Ovary (tissue), 9 donors: ENCODE data around the gene FGD5. TPM values are rescaled to one million over a fixed set of nuclear protein-coding genes. Genes with fewer than 3 reads are reported as not detected.
"Not testable (repeated sequence)": the region's sequence is repeated elsewhere in the genome, so short reads cannot be mapped to it uniquely, and the experiment has no call there.

Experiments used
- DNase-seq, 5 donors: peaks; one replicate each; pipeline ENCODE4 v3.0.0-alpha.2; 2019 to 2020
- H3K27ac ChIP-seq, 2 donors: fragments of 200-600 bp; one replicate each; pipeline versions ENCODE4 v1.5.1 to v1.8.0; 2019 to 2022
- H3K27me3 ChIP-seq: fragments of 200-600 bp; one replicate; pipeline ENCODE4 v1.8.0; 2022
- H3K36me3 ChIP-seq: fragments of 200-600 bp; sonication (generic); one replicate; pipeline ENCODE4 v1.5.1; 2019
- H3K4me1 ChIP-seq: one replicate; pipeline ENCODE4 v1.8.1; 2013; ENCODE audit warnings: mild to moderate bottlenecking, moderate library complexity; ENCODE audit not compliant: insufficient read depth
- H3K4me3 ChIP-seq: fragments of 200-600 bp; sonication (generic); one replicate; pipeline ENCODE4 v1.5.1; 2017
- H3K9me3 ChIP-seq, 2 donors: fragments of 200-600 bp in 1 of 2; sonication (generic) in 1 of 2; one replicate each; pipeline versions ENCODE4 v1.5.1 to v1.8.1; 2013 to 2019; ENCODE audit warnings: mild to moderate bottlenecking in 1 of 2, moderate library complexity in 1 of 2
- EP300 ChIP-seq: sonication (generic); formaldehyde crosslinking; IDR thresholded peaks from one replicate; pipeline ENCODE4 v1.6.1; 2017; ENCODE audit warnings: antibody characterized with exemption
- POLR2A ChIP-seq: fragments of 450-650 bp; IDR thresholded peaks from one replicate; pipeline ENCODE4 v1.6.1; 2017; ENCODE audit warnings: antibody characterized with exemption, mild to moderate bottlenecking, moderate library complexity
- WGBS, 3 donors: extraction: QIAGEN DNeasy Blood & Tissue Kit in 1 of 3; methylation state at CpG; one replicate each; pipeline versions ENCODE4 v1.1.5 to v1.1.7; 2013 to 2017; 5-methylcytosine and 5-hydroxymethylcytosine counted together
- intact Hi-C, 4 donors: fragments of 100-400 bp; cut with DNase I; formaldehyde crosslinking; loops; one replicate each; pipeline versions ENCODE4 v1.11.0 to v1.15.1; 2022 to 2023
- polyA plus RNA-seq, 2 donors: library from polyadenylated mRNA; stranded (reverse); fragments of 200-250 nt in 1 of 2; fragments of 350-450 nt in 1 of 2; fragmentation: Illumina TruSeq in 1 of 2; extraction: RNeasy Lipid Tissue Mini Kit (QIAGEN cat#74804) in 1 of 2; gene quantifications; one replicate each; pipeline ENCODE4 v1.2.3, GENCODE V29; 2013 to 2014
- total RNA-seq, 7 donors: library from RNA; depleted of rRNA in 2 of 7; stranded (reverse); fragments of >200 nt in 2 of 7; fragmentation: NEBNext Ultra II Directional in 3 of 7; extraction: Animal tissue kit (Norgen Biotek cat#: 25700) in 3 of 7; gene quantifications; one replicate each; pipeline versions ENCODE4 v1.1.0 to v1.2.4, GENCODE V29; 2016 to 2023
- TF ChIP-seq, protein P1 (sequence below), 3 donors: fragments of 450-650 bp in 2 of 3; fragments of 200-600 bp in 1 of 3; IDR thresholded peaks; one replicate each; pipeline versions ENCODE4 v1.5.1 to v1.8.0; 2016 to 2022; ENCODE audit warnings: antibody characterized with exemption in 3 of 3, mild to moderate bottlenecking in 1 of 3
- donor health status: DM: no; HTN: no; CAD: no; lungs with moderate emphysema.
- donor health status: DM: no; HTN: no; CAD: no.
- donor health status: Bipolar disorder and iron deficiency.
- donor health status: DM: yes; HTN: yes; CAD: no.
- donor health status: DM: no; HTN: no; CAD: no.
- donor health status: DM: yes; HTN: yes; CAD: no.

Gene FGD5
- total and polyA plus RNA-seq, 9 donors: 5.1 to 38.3 (median 13.0) TPM

DNA sequence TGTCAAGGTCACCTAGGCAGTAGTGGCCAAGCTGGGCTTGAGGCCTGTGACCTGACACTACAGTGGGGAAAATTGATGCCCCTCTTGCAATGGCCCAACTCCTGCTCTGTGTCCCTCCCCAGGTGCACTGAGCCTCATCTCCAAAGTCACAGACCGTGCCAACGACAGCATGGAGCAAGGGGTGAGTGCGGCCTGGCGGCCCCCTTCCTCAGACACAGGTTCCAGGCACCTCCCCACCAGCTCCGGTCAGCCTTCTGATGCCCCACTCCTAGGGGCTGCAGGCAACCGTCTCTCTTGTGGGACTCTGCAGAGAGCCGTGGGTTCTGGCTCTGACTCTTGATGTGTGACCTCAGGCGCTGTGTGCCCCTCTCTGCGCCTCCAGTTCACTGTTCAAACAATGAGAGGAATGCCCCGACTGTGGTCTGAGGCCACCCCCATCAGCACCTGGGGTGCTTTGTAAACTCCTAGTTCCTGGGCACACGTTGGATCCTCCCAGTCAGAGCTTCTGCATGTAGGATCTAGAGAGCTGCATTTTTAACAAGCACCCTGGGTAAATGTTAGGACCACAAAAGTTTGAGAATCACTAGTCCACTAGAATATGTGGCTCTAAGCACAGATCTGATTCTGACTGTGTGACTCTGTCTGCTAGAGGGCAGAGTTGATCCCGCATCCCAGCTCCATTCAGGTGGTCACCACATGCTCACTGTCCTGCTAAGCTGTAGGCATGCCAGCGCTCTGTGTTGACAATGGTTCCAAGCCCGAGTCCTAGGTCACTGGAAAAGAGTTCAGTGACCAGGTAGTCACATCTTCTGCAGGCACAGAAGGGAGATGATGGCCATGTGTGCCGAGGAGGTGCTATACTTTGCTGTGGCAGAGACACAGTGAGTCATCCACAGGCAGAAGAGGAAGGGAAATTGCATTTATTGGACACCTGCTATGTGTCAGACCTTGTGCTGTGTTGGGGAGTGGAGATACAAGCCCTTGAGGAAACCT is 82.4 kb downstream of the FGD5 start:
- intact Hi-C loops: loop anchor here in 1 of 4 donors (10.0 kb wide), 1 partner anchor 996 kb away; no protein-coding TSS in a partner anchor

DNA sequence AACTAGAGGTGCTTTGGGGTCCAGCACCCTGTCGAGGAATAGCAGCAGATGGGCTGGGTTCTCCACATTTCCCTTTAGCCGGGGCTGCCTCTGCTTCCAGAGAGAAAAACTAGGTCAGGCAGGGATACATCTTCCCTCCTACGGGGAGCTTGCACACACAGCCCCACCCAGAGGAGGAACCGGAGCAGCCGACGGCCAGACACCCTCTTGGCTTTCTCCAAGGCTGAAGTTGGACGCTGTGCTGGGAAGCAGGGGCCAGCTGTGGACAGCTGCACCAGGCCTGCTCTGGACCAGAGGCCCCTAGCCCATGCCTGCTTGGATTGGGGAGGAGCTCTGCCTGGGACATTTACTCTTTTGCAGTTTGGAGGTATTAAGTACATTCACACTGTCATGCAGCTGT is 84.0 kb downstream of the FGD5 start:
- H3K4me1 ChIP-seq: peaks cover 2% of the 10 kb centered on the region
- intact Hi-C loops: loop anchor here in 1 of 4 donors (10.0 kb wide), 1 partner anchor 998 kb away; no protein-coding TSS in a partner anchor
- TF ChIP-seq EP300 (no peak), POLR2A (no peak)
- TF ChIP-seq, protein P1, sequence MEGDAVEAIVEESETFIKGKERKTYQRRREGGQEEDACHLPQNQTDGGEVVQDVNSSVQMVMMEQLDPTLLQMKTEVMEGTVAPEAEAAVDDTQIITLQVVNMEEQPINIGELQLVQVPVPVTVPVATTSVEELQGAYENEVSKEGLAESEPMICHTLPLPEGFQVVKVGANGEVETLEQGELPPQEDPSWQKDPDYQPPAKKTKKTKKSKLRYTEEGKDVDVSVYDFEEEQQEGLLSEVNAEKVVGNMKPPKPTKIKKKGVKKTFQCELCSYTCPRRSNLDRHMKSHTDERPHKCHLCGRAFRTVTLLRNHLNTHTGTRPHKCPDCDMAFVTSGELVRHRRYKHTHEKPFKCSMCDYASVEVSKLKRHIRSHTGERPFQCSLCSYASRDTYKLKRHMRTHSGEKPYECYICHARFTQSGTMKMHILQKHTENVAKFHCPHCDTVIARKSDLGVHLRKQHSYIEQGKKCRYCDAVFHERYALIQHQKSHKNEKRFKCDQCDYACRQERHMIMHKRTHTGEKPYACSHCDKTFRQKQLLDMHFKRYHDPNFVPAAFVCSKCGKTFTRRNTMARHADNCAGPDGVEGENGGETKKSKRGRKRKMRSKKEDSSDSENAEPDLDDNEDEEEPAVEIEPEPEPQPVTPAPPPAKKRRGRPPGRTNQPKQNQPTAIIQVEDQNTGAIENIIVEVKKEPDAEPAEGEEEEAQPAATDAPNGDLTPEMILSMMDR (IDR thresholded peaks at IDR 0.05): no peak
- no peaks in the 10 kb centered on the region for H3K36me3 ChIP-seq
- no peak overlapping the region for H3K4me3 ChIP-seq
- 3 to 10% (median 7%) methylated on average over 7 of the region's 7 CpGs for WGBS, 3 donors
- no peaks in the 10 kb centered on the region for H3K27me3 ChIP-seq
- no peak overlapping the region for H3K27ac ChIP-seq
- peak; percentile 76 to 87 (median 82) for DNase-seq
- H3K9me3 ChIP-seq: no peaks in the 10 kb centered on the region

More for the DNA sequence above, 82.4 kb downstream of the FGD5 start:
- no peaks in the 10 kb centered on the region for H3K9me3 ChIP-seq
- H3K27ac ChIP-seq: no peak overlapping the region
- no peaks in the 10 kb centered on the region for H3K4me1 ChIP-seq
- H3K36me3 ChIP-seq: no peaks in the 10 kb centered on the region
- H3K4me3 ChIP-seq: no peak overlapping the region
- H3K27me3 ChIP-seq: no peaks in the 10 kb centered on the region
- WGBS, 3 donors: 86 to 91% (median 88%) methylated on average over 15 of the region's 15 CpGs
- TF ChIP-seq EP300: no peak
- no peak for TF ChIP-seq POLR2A
- TF ChIP-seq, protein P1 (IDR thresholded peaks at IDR 0.05): no peak
- DNase-seq: no peak

DNA sequence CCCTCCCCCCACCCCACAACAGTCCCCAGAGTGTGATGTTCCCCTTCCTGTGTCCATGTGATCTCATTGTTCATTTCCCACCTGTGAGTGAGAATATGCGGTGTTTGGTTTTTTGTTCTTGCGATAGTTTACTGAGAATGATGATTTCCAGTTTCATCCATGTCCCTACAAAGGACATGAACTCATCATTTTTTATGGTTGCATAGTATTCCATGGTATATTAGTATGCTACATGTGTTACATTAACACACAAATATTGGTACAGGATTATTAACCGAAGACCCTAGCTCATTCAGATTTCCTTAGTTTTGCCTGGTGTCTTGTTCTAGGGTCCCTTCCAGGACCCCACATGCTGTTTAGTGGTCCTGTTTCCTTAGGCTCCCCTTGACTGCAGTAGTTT is 84.7 kb downstream of the FGD5 start:
- not testable (repeated sequence) for H3K36me3 ChIP-seq, DNase-seq, H3K27ac ChIP-seq, H3K4me1 ChIP-seq, H3K4me3 ChIP-seq, H3K9me3 ChIP-seq, H3K27me3 ChIP-seq
- 96 to 100% (median 97%) methylated on average over 1 to 3 of the region's 3 CpGs for WGBS, 3 donors
- intact Hi-C loops: loop anchor here in 1 of 4 donors (10.0 kb wide), 1 partner anchor 999 kb away; no protein-coding TSS in a partner anchor

DNA sequence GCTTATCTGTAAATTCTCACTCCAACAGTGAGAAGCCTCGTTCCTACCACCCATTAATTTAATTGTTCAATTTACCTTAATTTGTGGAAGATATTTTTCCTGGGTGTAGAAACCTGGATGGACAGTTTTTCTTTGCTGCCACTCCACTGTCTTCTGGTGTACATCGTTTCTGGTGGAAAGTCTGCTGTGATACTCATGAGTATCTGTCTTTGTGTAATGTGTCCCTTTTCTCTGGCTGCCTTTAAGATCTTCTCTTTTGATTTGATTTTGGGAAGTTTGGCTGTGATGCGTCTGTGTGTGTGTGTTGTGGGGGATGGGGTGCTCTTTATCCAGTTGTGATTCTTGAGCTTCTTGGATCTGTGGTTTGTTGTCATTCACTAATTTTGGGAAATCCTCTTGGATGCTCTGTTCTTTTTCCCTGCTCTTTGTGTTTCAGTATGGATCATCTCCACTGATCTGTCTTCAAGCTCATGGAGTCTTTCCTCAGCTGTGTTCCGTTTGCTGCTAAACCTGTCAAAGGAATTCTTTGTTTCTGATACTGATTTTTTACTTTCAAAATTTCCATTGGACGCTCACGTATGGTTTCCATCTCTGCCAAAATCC is 86.4 kb downstream of the FGD5 start:
- 91 to 94% (median 92%) methylated on average over 6 of the region's 6 CpGs for WGBS, 3 donors

More for the DNA sequence above, 86.4 kb downstream of the FGD5 start:
- no peak for DNase-seq
- Histone ChIP-seq H3K27ac (no peak overlapping the region), H3K4me1 (peaks cover 2% of the 10 kb centered on the region), H3K9me3 (no peaks in the 10 kb centered on the region), H3K36me3 (no peaks in the 10 kb centered on the region), H3K4me3 (no peak overlapping the region), H3K27me3 (no peaks in the 10 kb centered on the region)
- intact Hi-C loops: loop anchor here in 1 of 4 donors (10.0 kb wide), 1 partner anchor 1000 kb away; no protein-coding TSS in a partner anchor
- TF ChIP-seq EP300: no peak
- TF ChIP-seq, protein P1 (IDR thresholded peaks at IDR 0.05): no peak
- no peak for TF ChIP-seq POLR2A
